ENCODE measurements around the gene CHRNB1. TPM values are rescaled to one million over a fixed set of nuclear protein-coding genes. Genes with fewer than 3 reads are reported as not detected.

CHRNB1 gene
- total RNA-seq, 4 donors from 2014 or later = 7.8 to 16.0 (median 13.6) TPM

DNA sequence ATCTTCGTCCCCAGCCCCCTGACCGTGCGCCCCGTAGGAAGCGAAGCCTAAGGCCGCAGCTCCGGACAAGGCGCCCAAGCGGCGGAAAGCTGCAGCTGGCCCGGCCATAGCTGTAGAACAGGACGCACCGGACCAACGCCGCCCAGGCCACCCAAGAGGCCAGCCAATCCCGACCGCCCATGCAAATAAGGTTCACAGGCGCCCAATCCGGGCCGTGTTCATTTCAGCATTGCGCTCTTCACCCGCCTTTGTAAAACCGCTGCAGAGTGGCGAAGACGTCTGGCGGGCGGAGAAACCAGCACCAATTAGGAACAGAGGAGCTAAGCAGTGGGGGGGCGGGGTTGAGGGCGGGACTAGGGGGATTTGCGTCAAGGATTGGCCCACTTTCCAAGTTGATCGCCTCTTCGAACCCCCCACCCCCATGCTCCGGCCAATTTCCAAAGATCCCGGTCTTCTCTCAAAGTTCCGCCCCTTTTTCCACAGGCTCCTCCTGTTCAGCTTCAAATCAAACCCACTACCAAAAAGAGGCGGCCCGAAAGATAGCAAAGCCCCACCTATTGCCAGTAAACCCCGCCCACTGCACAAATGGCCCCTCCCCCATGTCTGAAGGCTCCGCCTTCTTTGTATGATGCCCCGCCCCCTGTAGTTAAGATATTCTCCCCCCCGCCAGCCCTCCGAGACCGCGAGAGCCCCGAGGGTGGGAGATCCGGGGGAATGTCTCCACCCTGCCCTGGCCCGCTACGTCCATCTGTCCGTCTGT lies 40.7 kb upstream of the CHRNB1 start, which contains the start of gene TMEM256:
Gene TMEM256, minus strand, starts transcription at position 121 of the 760 bp plus-strand sequence. Its CDS starts 13 bp downstream, at position 108.
- peak within 1 kb of the TSS; percentile 44 for H3K4me3 ChIP-seq (ENCODE audit: low read depth, poor library complexity, severe bottlenecking)
- peak; percentile 99 to 100 for DNase-seq (ENCODE audit: low spot score in 2 of 2)
- 0% methylated on average over 35 to 48 of the region's 49 CpGs for WGBS, 2 donors
- intact Hi-C loops (cut with DNase I; ENCODE audit: low total_unique reads) = loop anchor here (2.0 kb wide), 1 partner anchor 75 kb away; the partner anchor contains the start of gene NEURL4
- TF ChIP-seq, protein P1, sequence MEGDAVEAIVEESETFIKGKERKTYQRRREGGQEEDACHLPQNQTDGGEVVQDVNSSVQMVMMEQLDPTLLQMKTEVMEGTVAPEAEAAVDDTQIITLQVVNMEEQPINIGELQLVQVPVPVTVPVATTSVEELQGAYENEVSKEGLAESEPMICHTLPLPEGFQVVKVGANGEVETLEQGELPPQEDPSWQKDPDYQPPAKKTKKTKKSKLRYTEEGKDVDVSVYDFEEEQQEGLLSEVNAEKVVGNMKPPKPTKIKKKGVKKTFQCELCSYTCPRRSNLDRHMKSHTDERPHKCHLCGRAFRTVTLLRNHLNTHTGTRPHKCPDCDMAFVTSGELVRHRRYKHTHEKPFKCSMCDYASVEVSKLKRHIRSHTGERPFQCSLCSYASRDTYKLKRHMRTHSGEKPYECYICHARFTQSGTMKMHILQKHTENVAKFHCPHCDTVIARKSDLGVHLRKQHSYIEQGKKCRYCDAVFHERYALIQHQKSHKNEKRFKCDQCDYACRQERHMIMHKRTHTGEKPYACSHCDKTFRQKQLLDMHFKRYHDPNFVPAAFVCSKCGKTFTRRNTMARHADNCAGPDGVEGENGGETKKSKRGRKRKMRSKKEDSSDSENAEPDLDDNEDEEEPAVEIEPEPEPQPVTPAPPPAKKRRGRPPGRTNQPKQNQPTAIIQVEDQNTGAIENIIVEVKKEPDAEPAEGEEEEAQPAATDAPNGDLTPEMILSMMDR (IDR thresholded peaks at IDR 0.05) = no peak
- TF ChIP-seq POLR2A (IDR thresholded peaks at IDR 0.05) = peak in 1 of 2 donors; percentile 60

DNA sequence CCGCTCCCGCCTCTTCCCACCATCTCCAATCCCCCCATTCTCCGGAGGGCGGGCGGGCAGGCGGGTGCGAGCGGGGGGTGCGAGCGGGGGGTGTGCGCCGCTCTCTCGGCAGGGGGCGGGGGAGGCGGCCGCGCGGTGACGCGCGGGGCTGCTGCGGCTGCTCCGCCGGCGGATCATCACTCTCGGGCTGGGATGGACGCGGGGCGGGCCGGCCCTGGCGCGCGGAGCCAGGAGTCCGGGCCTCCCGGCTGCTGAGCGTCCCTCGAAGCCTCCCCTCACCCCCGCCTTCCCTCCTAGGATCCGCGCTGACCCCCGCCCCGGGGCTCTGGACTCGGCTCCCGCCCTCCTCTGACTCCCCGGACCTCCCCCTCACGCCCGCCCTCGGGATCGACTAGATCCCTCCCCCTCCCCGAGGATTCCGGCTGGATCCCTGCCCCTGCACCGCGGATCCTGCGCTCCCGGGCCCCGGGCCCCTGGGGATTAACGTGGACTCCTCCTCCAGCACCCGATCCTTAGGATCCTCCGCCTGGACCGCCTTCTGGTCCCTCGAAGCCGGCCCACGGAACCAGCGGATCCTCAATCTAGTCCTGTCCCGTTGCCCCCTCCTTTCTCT lies 40.0 kb upstream of the CHRNB1 start:
- TF ChIP-seq, protein P1 (IDR thresholded peaks at IDR 0.05) = no peak
- no peak for TF ChIP-seq POLR2A (IDR thresholded peaks at IDR 0.05)
- intact Hi-C loops (cut with DNase I; ENCODE audit: low total_unique reads) = no loop called here
- peak overlapping the region; percentile 41 for H3K4me3 ChIP-seq (ENCODE audit: low read depth, poor library complexity, severe bottlenecking)
- DNase-seq (ENCODE audit: low spot score in 2 of 2) = peak; percentile 56 to 95
- 2 to 4% methylated on average over 16 to 27 of the region's 65 CpGs for WGBS, 2 donors

- peak overlapping the region; percentile 41 for H3K4me3 ChIP-seq (ENCODE audit: low read depth, poor library complexity, severe bottlenecking)
- TF ChIP-seq, protein P1 (IDR thresholded peaks at IDR 0.05) = no peak
- TF ChIP-seq POLR2A (IDR thresholded peaks at IDR 0.05) = no peak
- WGBS, 2 donors = 14 to 22% methylated on average over 19 to 38 of the region's 38 CpGs
- DNase-seq (ENCODE audit: low spot score in 2 of 2) = no peak
- intact Hi-C loops (cut with DNase I; ENCODE audit: low total_unique reads) = no loop called here
Observed at GRCh38 chr17:7405350-7406234, 39.3 kb upstream of the CHRNB1 start.

- no peak for DNase-seq (ENCODE audit: low spot score in 2 of 2)
- no peak overlapping the region for H3K4me3 ChIP-seq (ENCODE audit: low read depth, poor library complexity, severe bottlenecking)
- intact Hi-C loops (cut with DNase I; ENCODE audit: low total_unique reads) = no loop called here
- 60 to 62% methylated on average over 12 of the region's 12 CpGs for WGBS, 2 donors
- TF ChIP-seq POLR2A (IDR thresholded peaks at IDR 0.05) = no peak
- TF ChIP-seq, protein P1 (IDR thresholded peaks at IDR 0.05) = no peak
Observed at GRCh38 chr17:7406235-7406825, 38.5 kb upstream of the CHRNB1 start.

DNA sequence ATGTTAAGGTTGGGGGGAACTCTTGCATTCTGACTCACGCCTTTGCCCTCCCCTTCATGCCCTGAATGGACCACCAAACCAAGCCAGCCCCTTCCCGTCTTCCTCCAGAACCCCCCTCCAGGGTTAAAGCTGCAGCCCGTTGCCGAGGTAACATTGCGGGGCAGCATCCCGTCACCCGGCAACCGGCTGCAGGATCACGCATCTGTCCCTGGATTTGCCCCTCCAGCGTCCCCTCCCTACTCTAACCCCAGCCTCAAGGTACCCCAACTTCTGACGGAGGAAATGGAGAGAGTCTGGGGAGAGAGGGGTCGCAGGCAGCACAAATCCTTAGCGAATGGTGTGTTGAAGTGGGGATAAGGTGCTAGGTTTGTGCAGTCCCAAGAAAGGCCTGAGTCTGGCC lies 37.8 kb upstream of the CHRNB1 start:
- no peak for TF ChIP-seq POLR2A (IDR thresholded peaks at IDR 0.05)
- TF ChIP-seq, protein P1 (IDR thresholded peaks at IDR 0.05) = no peak
- no peak for DNase-seq (ENCODE audit: low spot score in 2 of 2)
- WGBS, 2 donors = 91 to 93% methylated on average over 13 of the region's 13 CpGs
- H3K4me3 ChIP-seq (ENCODE audit: low read depth, poor library complexity, severe bottlenecking) = no peak overlapping the region
- intact Hi-C loops (cut with DNase I; ENCODE audit: low total_unique reads) = no loop called here

All from lower leg skin (tissue), 4 donors.